Astrocyte of the cerebellum (primary cell): ENCODE results near the gene HIGD1B.

Experiments used
- DNase-seq: peaks from one replicate; pipeline ENCODE4 v3.0.0-alpha.2; 2011; ENCODE audit warnings: low read depth
- H3K4me3 ChIP-seq: 2 replicates; pipeline ENCODE4 v1.5.1; 2011; ENCODE audit warnings: mild to moderate bottlenecking, low read depth, low read length, moderate library complexity
- in situ Hi-C: cut with HindIII; loops from 2 replicates; pipeline ENCODE4 v1.10.0; 2017; ENCODE audit warnings: low sequenced_read_pairs
- TF ChIP-seq, protein P1 (sequence below): IDR thresholded peaks from 2 replicates; pipeline ENCODE4 v1.5.1; 2012; ENCODE audit warnings: low read length, low read depth, moderate library complexity, mild to moderate bottlenecking; ENCODE audit errors: missing control alignments

Gene HIGD1B

DNA sequence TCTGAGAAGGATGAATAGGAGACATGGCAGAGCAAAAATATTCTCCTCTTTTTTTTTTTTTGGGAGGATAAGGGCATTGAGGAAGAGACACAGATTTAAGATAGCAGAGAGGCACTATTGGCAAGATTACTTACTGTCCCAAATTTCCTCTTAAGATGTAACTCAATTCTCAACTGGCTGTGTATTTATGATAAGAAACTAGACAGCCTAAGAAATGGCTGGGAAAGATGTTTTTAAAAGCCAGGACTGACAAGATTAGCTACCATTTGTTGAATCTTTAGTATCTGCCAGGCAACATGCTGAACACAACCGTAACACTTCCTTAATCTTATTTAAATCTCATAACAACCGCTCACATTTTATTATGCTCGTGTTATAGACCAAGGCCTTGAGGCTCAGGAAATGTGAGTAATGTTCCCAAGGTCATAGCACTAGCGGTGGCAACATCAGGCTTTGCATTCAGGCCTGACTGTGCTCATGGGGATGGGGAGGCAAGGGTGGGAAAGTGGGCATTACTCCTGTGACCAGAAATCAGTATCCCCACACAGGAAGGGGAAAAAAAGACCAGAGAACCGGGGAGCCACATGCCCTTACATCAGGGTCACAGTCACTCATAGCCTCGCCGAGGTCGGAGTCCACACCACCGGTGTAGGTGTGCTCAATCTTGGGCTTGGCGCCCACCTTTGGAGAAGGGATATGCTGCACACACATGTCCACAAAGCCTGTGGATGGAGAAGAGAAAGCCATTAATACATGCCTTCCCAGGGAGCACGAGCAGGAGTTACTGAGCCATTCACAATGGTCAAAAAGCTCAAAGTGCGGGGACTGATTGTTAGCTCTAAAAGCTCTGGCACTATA lies 15.6 kb downstream of the HIGD1B start:
- TF ChIP-seq, protein P1, sequence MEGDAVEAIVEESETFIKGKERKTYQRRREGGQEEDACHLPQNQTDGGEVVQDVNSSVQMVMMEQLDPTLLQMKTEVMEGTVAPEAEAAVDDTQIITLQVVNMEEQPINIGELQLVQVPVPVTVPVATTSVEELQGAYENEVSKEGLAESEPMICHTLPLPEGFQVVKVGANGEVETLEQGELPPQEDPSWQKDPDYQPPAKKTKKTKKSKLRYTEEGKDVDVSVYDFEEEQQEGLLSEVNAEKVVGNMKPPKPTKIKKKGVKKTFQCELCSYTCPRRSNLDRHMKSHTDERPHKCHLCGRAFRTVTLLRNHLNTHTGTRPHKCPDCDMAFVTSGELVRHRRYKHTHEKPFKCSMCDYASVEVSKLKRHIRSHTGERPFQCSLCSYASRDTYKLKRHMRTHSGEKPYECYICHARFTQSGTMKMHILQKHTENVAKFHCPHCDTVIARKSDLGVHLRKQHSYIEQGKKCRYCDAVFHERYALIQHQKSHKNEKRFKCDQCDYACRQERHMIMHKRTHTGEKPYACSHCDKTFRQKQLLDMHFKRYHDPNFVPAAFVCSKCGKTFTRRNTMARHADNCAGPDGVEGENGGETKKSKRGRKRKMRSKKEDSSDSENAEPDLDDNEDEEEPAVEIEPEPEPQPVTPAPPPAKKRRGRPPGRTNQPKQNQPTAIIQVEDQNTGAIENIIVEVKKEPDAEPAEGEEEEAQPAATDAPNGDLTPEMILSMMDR, result no peak
- in situ Hi-C loops, result no loop called here
- H3K4me3 ChIP-seq, result no peak overlapping the region
- DNase-seq, result no peak

DNA sequence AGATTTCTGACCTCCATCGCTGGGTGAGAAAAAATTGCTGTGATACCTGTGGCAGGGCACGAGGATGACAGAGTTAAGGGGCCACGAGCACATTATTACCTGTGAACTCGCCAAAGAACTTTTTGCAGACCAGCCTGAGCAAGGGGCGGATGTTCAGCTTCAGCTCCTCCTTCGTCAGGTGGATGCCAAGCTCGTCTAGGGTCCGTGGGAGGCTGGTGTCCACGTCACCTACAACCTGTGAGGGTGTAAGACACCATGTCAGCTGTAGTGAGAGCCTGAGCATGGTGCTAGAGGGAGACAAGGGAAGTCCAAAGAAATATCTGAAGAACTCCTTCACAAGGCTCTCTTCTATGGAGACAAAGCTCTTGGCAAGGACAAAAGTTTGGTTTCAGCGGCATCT lies 17.1 kb downstream of the HIGD1B start:
- TF ChIP-seq, protein P1, result no peak
- DNase-seq, result no peak
- in situ Hi-C loops, result no loop called here
- no peak overlapping the region for H3K4me3 ChIP-seq

DNA sequence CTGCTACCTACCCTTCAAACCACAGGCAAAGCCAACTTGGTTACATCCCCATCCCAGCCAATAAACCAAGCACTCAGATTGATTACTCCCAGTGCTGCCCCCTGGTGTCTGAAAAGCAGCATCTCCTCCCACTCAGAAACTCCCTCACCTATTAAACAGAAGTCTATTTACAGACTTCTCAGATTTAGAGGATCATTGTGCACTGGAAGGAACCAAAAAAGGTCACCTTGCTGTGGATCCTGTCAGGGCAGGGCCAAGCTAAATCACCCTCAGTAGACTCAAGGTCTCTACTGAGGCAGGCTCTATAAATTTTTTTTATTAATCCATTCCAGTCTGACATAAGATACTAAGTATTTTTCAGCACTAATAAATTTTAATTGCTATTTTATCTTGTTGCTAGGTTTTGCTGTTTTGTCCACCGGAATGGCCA lies 17.6 kb downstream of the HIGD1B start:
- TF ChIP-seq, protein P1, result peak; percentile 85
- in situ Hi-C loops, result no loop called here
- peak; percentile 62 for DNase-seq
- no peak overlapping the region for H3K4me3 ChIP-seq

DNA sequence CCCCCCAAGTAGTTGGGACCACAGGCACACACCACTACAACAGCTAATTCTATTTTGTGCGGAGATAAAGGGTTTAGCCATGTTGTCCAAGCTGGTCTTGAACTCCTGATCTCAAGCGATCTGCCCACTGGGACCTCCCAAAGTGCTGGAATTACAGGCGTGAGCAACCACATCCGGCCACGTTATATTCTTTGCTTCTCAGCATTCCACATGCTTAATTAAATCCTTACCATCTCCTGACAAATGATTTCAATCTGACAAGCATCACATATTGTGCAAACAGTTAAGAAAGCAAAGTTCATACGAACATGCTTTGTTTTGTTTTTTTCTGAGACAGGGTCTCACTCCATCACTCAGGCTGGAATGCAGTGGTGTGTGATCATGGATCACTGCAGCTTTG lies 18.2 kb downstream of the HIGD1B start:
- TF ChIP-seq, protein P1, result no peak

DNA sequence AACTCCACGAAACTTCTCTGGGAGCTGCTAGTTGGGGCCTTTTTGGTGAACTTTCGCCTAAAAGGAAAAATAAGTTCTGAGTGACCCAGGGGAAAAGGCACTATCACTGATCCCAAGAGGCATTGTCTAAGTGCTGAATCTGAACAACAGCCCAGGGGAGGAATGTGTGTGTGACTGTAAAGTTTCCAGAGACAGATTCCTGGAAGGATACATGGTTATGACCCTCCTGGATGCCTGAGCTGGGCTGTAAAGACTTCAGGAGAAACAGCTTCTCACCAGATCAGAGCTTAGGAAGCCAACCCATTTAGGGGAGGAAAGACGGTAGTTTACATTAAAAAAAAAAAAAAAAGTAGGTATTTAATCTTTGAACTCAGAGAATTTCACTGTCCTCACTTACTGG lies 20.2 kb downstream of the HIGD1B start:
- TF ChIP-seq, protein P1, result no peak
- in situ Hi-C loops, result no loop called here
- DNase-seq, result no peak
- no peak overlapping the region for H3K4me3 ChIP-seq

More for the DNA sequence above, 18.2 kb downstream of the HIGD1B start:
- H3K4me3 ChIP-seq, result no peak overlapping the region
- in situ Hi-C loops, result no loop called here
- no peak for DNase-seq

DNA sequence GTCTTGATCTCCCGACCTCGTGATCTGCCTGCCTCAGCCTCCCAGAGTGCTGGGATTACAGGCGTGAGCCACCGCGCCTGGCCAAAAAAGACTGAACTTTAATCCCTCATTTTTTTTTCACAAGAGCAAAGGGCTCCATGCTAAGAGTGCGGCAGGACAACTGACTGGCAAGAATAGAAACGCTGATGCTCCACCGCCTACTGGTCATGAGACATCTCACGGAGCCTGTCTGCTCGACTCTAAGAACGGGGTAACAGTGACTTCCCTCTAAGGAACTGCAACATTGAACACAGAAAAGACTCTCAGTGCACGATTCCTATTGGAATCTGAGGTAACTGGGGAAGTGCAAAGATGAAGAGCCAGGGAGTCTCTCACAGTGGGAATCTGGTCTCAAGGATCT lies 23.9 kb downstream of the HIGD1B start:
- TF ChIP-seq, protein P1, result no peak
- no peak overlapping the region for H3K4me3 ChIP-seq
- no peak for DNase-seq
- in situ Hi-C loops, result no loop called here
